ENCODE data around the gene SLF1.

Gene SLF1

DNA sequence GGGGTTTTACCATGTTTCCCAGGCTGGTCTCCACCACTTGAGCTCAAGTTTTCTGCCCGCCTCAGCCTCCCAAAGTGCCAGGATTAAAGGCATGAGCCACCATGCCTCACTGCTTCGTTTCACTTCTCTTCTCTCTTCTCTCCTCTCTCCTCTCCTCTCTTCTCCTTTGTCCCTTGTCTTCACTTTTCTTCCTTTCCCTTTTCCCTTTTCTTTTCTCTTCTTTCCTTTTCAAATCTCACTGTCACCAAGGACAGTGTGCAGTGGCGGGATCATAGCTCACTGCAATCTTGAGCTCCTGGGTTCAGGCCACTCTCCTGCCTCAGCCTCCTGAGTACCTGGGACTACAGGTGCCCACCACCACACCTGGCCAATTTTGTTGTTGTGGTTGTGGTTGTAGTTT lies 49.5 kb downstream of the SLF1 start:
- no peak for DNase-seq

DNA sequence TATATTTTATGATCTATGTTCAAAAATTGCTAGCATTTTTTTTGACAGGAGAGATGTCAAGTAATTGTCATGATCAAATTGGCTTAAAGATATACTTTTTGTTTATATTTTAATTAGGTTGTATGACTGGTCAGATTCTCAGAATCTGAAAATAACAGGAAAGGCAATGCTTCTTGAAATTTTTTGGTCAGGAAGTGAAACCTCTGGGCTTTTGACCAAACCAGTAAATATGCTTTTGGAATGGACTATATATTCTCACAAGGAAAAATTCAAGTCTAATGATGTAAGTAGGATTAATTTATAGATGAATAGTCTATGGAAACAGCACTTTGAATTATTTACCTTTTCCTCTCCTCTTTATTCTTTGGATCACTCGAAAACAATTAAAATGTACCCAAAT lies 52.3 kb downstream of the SLF1 start:
- DNase-seq = no peak

DNA sequence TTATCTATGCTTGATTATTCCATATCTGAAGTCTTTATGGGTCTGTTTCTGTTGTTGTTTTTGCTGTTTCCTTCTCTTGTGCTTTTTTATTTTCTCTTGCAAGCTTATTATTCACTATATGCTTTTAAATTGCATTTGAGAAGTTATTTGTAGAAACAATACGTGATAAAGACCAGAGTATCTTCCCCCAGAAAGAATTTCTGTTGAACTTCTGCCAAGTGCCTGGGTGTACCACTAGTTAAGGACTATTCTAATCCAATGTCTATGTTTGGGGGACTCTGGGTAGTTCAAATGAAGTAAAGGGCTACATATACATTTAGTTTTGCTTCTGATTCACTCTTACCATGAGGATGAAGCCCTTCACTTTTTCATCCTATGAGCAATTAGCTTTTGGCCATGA lies 54.3 kb downstream of the SLF1 start:
- DNase-seq = no peak

DNA sequence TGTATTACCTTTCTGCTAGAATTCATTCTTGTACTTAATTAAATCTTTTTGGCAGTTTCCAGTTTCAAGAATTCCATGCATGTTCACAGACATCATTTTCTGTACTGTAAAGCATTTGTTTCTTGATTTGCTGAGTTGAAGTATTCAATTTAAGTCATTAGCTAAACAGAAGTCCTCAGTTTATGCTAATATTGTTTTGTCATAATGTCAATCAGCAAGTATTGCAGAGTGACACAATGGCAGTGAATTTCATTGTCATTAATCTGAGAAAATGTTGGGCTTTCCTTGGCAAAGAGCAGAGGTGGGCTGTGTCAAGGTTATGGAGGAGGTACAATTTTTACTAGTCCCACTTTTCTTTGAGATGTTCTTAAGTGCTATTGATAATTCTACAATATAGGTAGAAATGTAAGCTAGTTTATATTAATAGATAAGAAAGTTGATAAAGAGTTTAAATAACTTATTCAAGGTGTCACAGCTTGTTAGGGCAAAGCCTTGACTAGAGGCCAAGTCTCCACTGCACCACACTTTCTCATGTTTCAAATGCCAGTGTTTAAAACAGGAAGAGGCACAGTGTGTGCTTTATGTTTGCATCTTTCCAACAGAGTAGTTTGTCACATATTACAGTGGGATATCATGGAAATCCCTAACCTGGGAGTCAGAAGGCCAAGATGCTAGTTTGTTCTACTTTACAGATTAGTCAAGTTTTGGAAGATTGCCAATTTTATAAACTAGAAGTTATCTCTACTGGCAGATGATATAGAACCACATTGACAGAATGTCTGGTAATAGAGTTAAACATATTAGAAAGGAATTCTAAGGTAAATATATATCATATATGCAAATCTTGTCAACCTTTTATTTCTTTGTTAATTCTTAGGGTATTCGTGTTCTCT lies 56.3 kb downstream of the SLF1 start:
- no peak for DNase-seq

DNA sequence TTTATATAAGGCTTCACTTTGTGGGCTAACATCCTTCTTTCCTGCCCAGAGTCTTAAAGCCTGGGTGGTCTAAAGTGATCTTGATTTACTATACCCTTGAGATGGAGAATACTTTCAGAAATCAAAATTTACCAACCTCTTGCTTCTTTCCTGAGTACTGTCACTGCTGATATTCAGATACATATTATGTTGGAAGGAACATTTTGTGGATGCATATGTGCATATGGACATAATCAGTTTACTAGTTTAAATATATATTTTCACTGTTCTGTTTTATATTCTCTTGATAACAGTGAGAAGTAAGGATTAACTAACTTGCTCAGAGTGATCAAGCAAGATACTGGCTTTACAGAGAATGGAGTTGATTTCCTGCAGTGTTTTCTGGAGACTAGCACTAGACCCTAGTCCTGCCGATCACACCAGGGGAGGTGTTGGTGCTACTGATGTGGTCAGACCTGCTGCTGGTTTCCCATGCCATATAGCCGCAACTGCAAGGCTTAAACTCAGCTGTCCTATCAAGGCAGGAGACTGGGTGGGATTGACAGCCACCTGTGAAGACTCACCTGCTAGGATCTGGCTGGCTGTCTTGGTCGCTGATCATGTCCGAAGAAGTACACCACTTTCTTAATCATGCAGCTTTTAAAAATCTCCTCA lies 57.6 kb downstream of the SLF1 start:
- no peak for DNase-seq

DNA sequence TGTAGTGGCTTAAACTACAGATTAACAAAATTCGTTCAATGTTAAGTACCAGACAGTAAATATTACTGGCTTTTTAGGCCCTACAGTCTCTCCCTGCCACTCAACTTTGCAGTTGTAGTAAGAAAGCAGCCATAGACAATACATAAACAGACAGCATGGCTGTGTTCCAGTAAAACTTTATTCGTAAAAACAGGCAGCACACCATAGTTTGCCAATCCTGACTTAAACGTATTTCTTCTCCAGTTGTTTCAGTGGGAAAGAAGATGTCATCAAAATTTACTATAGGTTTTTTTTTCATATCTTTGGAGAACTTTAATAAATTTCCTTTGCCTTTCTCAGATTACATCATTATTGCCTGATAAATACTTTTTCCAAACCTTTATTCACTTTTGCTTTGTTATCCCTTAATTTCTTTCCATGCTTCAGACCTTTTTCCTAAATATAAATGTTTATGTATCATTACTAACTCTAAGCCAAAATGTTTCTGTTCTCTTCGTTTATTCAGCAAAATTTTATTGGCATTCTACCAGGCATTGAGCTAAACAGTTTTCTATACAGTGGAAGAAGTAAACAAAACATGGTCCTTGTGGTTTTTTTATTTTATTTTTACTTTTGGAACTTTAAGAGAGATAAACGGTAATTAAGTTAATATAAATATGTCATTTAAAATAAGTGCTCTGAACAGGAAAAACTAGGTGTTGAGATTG lies 64.5 kb downstream of the SLF1 start:
- DNase-seq = no peak

DNA sequence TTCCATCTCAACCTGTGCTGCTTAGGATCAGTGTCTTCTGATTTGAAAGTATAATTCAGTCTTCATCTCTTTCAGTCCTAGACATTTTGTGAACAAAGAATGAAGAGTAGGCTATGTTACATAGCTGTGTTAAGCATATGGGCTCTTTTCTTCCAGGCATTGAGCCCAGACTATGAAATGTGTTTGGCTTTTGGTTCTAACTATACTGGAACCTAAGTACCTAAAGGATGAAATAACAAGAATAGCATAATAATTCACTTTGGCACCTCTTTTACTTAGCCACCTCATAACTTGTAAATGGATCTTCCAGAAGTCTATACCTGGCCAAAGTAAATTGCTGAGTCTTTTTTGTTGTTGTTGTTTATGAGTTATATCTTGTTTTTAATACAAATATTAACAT lies 71.4 kb downstream of the SLF1 start:
- DNase-seq = no peak

DNA sequence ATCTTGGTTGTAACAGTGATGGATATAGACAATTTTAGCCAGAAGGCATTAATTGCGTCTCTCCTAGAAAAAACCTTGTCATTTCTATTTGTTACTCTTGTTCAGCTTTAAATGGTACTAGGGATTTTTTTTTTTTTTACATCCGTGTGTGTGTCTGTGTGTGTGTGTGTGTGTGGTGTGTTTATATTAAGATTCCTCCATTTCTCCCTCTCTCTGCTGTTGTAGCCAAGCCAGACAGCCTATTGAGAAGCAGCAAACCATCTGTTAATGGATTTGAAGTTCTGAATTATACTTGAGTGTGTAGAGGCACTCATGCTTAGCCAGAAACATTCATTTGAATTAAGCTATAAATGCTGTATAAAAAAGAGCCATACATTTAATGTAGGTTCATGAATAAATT lies 72.3 kb downstream of the SLF1 start:
- no peak for DNase-seq

DNA sequence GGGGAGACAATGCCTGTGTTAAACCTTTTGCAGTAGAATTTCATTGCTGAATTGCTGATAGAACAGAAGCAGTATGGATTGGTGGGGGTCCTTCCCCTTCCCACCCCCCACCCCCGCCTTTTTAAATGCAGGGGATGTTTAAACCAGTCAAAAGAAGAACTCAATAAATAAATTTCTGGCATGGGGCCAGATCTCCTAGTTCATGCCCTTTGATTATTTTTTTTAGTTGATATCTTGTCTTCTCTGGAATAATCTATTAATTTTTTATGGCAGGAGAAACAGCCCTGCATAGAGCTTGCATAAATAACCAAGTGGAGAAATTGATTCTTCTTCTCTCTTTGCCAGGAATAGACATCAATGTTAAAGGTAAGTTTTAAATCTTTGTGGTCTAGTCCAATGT lies 72.8 kb downstream of the SLF1 start:
- DNase-seq = no peak

DNA sequence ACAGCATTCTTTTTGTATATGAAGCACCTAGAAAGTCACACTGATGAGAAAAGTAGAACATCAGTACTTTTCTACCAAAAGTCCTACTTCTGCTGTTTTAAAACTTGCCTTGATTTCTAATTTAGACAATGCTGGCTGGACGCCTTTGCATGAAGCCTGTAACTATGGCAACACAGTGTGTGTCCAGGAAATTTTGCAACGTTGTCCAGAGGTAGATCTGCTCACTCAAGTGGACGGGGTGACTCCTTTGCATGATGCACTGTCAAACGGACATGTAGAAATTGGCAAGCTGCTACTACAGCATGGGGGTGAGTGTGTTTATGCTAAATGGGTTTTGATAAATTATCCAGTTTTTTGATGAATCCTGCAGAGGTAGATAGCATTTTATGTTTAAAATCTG lies 73.5 kb downstream of the SLF1 start:
- DNase-seq = no peak

DNA sequence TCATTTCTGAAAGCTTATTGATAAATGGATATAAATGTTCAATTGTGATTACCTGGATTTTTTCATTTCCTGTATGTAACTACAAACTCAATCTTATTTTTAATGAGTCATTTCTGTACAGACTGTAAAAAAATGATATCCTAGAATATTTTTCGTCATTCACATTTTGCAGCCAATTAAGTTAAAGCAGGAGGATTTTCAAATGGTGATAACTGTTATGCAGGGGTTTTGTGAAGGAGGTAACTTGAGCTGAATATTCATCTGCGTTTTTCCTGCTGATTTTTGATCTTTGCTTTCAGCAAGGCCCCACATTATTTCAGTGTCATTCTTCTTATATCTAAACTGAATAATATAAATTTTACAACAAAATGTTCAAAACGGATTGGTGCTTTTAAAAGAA lies 74.1 kb downstream of the SLF1 start:
- no peak for DNase-seq

DNA sequence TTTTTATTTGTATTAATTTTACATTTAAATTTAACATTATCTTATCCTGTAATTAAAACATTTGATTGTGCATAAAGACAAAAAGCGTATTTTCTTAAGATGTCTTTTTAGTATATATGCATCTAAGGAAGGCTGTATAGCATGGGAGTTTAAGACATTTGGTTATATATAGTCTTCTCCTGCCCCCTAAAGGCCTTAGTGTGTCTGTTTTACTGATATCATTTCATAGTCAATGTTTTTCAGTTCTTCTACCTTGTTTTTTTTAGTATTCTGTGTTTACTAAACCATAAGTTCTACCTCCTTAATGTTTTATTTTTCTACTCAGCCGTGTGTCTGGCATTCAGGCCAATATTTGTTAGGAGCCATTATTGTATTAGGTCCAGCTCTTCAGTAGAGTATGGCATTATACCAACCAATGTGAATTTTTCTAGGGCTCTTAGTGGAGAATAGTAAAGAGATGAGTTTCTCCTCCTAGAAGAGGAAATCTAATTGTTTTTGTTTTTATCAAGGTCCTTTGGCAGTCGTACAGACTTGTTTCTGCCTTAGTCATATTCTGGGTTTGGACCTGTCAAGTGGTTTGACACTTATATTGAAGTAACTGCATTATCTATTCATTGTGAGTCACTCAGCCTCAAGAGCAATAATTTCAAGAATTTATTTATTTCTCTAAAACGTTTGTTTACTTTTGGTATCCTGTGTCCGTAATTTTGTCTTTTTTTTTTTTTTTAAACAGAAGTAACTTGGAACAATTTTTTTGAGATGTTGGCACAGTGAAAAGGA lies 74.8 kb downstream of the SLF1 start:
- no peak for DNase-seq

DNA sequence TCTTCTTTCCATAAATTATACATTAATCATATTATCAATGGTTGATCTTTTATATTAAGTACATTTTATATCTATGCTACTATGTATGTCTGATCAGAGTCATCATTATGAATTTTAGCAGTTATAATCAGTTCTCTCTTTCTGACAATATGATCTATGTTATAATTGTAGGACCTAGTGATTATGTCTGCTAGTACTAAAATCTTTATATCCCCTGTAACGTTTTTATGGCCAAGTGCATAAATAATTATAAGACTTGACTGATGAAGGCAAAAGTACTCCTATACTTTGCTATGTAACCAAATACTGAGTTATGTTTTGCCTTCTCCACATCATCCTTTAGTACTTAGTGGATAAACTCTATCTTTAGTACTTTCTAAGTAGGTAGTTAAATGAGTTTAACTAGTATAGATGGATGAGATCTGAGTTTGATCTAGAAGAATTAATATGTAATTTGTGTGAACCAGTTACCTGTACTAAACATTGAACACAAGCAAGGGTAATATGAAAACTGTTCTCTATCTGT lies 75.4 kb downstream of the SLF1 start:
- no peak for DNase-seq

DNA sequence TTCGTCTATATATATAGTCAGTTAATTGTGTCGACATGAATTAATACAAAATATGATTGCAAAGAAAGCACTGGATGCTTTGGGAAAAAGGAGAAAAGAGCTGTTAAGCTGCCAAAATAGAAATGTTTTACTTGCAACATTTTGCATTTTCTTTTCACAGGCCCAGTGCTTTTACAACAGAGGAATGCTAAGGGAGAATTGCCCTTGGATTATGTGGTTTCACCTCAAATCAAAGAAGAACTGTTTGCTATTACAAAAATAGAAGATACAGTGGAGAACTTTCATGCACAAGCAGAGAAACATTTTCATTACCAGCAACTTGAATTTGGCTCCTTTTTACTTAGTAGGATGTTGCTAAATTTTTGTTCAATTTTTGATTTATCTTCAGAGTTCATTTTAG lies 76.2 kb downstream of the SLF1 start:
- DNase-seq = no peak

DNA sequence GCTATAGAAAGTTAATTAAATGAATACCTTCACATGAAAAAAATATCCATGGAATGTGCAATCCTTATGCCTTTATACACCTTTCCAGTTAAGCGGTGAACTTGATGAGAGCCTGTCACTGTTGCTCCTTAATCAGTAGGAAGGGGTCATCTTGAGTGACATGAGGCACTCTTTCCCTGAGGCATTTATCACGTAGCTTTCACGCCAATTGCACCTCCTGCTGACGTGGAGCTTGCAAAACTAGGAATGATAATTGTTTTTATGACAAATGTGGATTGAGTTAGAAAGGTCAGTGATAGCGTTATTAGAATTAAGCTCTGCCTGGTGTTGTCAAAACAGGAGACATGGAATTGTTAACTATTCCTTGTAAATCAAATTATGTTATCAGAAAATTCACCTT lies 79.7 kb downstream of the SLF1 start:
- DNase-seq = no peak

DNA sequence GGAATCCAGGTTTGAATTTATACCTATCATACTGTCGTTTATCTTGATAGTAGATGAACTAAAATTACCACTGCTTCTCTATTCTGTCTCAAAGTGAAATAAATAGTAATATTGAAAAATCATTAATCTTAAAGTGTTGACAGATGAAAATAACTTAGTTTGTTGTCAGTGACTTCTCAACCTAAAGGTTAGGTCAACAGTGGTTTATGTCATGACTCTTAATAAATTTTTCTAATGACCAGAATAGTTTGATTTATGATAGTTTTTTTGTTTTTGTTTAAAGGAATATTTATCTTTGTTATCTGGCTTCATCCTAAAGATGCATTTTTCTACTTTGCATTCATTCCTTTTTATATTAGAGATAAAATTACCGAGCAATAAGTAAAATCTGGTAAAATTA lies 81.1 kb downstream of the SLF1 start:
- DNase-seq = no peak

DNA sequence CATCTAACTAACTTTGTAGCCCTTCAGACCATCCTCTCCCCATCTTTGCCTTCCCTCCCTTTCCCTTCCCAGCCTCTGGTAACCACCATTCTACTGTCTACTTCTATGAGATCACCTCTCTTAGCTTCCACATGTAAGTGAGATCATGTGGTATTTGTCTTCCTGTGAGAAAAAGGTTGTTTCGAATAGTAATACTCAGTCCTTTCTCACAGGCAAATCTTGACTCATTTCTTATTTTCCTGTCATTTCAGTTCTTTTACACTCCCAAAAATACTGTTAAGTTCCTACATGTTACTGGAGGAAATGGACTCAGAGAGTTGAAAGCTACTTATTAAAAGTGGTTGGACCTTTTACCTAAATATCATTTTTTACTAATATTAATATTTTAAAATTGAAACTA lies 82.1 kb downstream of the SLF1 start:
- no peak for DNase-seq

DNA sequence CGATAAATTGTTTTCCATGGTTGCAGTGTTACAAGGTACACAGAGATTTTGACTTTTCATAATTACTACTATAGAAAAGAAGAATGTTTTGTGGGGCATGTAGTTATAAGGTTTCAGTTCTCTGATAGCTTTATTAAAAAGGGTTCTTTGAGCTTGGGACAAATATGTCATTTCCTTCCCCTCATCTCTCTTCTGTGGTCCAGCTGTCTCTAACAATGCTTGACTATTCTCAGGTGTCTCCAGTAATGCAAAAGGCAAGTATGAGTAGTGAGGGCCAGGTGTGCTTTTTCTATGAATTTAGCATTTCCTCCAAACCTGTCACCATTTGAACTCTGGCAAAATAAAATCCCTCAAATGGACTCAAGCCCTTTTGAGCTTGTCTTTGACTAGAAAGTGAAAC lies 84.3 kb downstream of the SLF1 start:
- no peak for DNase-seq

DNA sequence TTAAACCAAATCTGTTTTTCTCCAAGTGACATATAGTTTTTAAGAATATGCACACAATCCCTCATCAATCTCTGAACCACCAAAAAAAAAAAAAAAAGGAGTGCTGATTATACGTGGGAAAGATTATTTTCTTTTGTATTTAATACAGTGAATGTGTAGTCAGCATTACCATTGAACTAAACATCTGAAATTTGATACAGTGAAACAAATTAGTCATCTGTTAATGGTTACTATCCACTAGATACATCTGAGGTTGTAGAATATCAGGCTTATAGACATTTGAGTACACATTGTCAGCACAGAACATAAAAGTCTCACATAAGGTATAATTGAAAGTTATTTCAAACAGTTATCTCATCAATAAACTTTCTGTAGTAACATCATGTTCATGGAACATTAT lies 87.0 kb downstream of the SLF1 start:
- DNase-seq = no peak

DNA sequence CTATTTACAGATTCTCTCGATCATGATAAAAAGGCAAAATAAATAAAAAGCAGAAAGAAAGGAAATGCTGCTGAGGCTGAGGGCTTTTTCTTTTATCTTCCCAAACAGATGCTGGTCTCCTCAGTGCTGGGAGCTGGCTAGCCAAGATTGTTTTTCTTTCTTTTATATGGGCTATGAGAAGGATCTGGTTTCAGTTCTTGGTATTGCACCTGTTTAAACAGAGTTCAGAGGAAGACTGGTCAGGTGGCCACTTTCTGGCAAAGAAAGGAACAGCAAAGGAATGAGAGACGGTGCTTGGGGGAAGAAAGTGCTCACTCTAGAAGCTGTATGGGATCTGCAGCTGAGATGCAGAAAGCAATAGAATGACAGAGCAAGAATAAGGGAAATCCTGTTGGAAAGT lies 88.9 kb downstream of the SLF1 start:
- no peak for DNase-seq

DNA sequence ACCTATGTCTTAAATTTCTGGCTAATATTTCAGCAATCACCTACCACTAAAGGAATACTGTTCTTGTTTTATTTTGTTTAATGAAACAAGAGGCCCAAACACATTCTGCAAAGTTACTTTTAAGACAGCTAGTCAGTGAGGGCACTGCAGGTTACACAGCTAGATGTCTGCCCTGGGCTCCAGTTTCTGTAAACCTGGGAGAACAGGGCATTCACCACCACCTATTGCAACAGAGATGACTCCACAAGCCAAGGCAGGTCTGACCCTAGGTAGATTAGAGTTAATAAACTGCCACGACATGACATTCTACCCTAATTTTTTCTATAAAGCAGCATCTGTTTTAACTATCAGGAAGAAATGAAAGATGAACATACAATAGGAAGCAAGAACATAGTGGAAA lies 90.8 kb downstream of the SLF1 start:
- DNase-seq = no peak

DNA sequence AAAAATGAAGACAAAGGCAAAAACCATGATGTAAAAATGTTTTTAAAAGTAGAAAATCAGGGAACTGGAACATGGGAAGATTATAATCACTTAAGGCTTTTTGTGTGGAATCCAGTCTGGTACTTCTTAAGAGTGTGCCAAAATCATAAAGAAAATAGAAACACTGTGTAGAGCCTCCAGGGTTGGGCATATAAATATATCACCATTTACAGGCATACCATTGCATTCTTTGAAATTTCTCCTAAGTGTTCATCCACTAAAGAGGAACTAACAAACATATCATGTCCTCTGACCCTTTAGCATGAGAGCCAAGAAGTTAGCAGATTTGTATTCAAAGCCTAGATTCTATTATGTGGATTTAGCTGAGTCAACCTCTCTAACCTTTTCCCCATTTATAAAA lies 93.3 kb downstream of the SLF1 start:
- DNase-seq = no peak

DNA sequence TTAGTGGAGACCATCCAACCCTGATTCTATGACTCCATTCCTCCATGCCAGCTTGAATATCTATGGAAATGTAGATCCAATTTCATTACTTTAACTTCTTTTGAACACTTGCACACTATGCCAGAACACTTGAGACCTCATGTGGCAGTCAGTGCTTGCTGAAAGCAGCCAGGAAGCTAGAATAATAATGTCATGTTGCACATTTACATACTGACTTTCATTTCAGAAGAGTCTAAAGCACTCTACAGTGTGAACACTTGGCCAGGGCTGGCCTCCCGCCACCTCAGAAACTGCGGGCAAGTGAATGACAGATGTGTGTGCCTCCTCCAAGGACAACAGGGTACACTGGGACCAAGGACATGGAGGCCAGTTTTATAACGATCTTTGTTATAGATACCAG lies 97.3 kb downstream of the SLF1 start:
- DNase-seq = no peak
